H9 (cell line): ENCODE measurements around the gene MIER1. TPM values are rescaled to one million over a fixed set of nuclear protein-coding genes. Genes with fewer than 3 reads are reported as not detected.
A peak's percentile ranks its signal among the peaks of the same experiment; 100 is the strongest.

Experiments
- DNase-seq: peaks from one replicate; pipeline ENCODE4 v3.0.0-alpha.2; 2017
- H2AFZ ChIP-seq: one replicate; pipeline ENCODE4 v1.6.1; 2013; ENCODE audit warnings: mild to moderate bottlenecking, low read length, control low read depth, moderate library complexity
- H2AK5ac ChIP-seq: 2 replicates; pipeline ENCODE4 v1.6.1; 2013; ENCODE audit warnings: low read length, control low read depth, mixed read lengths; ENCODE audit not compliant: insufficient read length
- H2BK120ac ChIP-seq: one replicate; pipeline ENCODE4 v1.6.1; 2013; ENCODE audit warnings: low read depth, mild to moderate bottlenecking, low read length, control low read depth, inconsistent platforms; ENCODE audit not compliant: poor library complexity, severe bottlenecking
- H2BK12ac ChIP-seq: 2 replicates; pipeline ENCODE4 v1.6.1; 2013; ENCODE audit warnings: low read length, control low read depth, mixed read lengths, low read depth; ENCODE audit not compliant: insufficient read length
- H2BK15ac ChIP-seq: 2 replicates; pipeline ENCODE4 v1.6.1; 2013; ENCODE audit warnings: low read depth, low read length, control low read depth
- H2BK20ac ChIP-seq: one replicate; pipeline ENCODE4 v1.6.1; 2013; ENCODE audit warnings: low read depth, mild to moderate bottlenecking, low read length, control low read depth, inconsistent platforms; ENCODE audit not compliant: poor library complexity, severe bottlenecking
- H2BK5ac ChIP-seq: 2 replicates; pipeline ENCODE4 v1.6.1; 2013; ENCODE audit warnings: low read length, control low read depth, mixed read lengths; ENCODE audit not compliant: insufficient read length
- H3K14ac ChIP-seq: 2 replicates; pipeline ENCODE4 v1.6.1; 2013; ENCODE audit warnings: low read length, control low read depth; ENCODE audit not compliant: insufficient read depth
- H3K18ac ChIP-seq: 2 replicates; pipeline ENCODE4 v1.6.1; 2013; ENCODE audit warnings: low read depth, mild to moderate bottlenecking, mixed read lengths, low read length, control low read depth; ENCODE audit not compliant: insufficient read length
- H3K23ac ChIP-seq: 2 replicates; pipeline ENCODE4 v1.6.1; 2013; ENCODE audit warnings: low read length, control low read depth, mixed read lengths, low read depth; ENCODE audit not compliant: insufficient read length
- H3K23me2 ChIP-seq: 2 replicates; pipeline ENCODE4 v1.6.1; 2013; ENCODE audit warnings: low read depth, mild to moderate bottlenecking, mixed read lengths, low read length, control low read depth; ENCODE audit not compliant: insufficient read length, poor library complexity, severe bottlenecking
- H3K27ac ChIP-seq: 2 replicates; pipeline ENCODE4 v1.5.1; 2013; ENCODE audit warnings: low read length, control low read depth, mixed read lengths, low read depth; ENCODE audit not compliant: insufficient read length
- H3K27me3 ChIP-seq: 2 replicates; pipeline ENCODE4 v1.6.1; 2013; ENCODE audit warnings: low read length, control low read depth, inconsistent platforms; ENCODE audit not compliant: insufficient read depth
- H3K4ac ChIP-seq: 2 replicates; pipeline ENCODE4 v1.6.1; 2013; ENCODE audit warnings: low read depth, mild to moderate bottlenecking, control low read depth, inconsistent platforms, low read length, moderate library complexity
- H3K4me1 ChIP-seq: 2 replicates; pipeline ENCODE4 v1.6.1; 2013; ENCODE audit warnings: low read length, control low read depth, inconsistent platforms; ENCODE audit not compliant: insufficient read depth
- H3K4me2 ChIP-seq: 2 replicates; pipeline ENCODE4 v1.6.1; 2013; ENCODE audit warnings: low read length, control low read depth, mixed read lengths; ENCODE audit not compliant: insufficient read length, insufficient read depth
- H3K56ac ChIP-seq: 2 replicates; pipeline ENCODE4 v1.6.1; 2013; ENCODE audit warnings: low read depth, mild to moderate bottlenecking, mixed read lengths, low read length, control low read depth; ENCODE audit not compliant: insufficient read length
- H3K79me1 ChIP-seq: 2 replicates; pipeline ENCODE4 v1.6.1; 2013; ENCODE audit warnings: low read depth, mild to moderate bottlenecking, moderate library complexity, low read length, control low read depth, inconsistent platforms; ENCODE audit not compliant: insufficient read depth, poor library complexity, severe bottlenecking
- H3K79me2 ChIP-seq: 2 replicates; pipeline ENCODE4 v1.6.1; 2013; ENCODE audit warnings: low read length, control low read depth, inconsistent platforms; ENCODE audit not compliant: insufficient read depth
- H3K9ac ChIP-seq: 2 replicates; pipeline ENCODE4 v1.6.1; 2013; ENCODE audit warnings: low read length, control low read depth, mixed read lengths; ENCODE audit not compliant: insufficient read length; ENCODE audit errors: extremely low read depth
- H3K9me3 ChIP-seq: one replicate; pipeline ENCODE4 v1.6.1; 2013; ENCODE audit warnings: low read depth, low read length, inconsistent platforms; ENCODE audit not compliant: control insufficient read depth
- H3T11ph ChIP-seq: one replicate; pipeline ENCODE4 v1.6.1; 2013; ENCODE audit warnings: mild to moderate bottlenecking, low read length, control low read depth, inconsistent platforms
- H4K20me1 ChIP-seq: one replicate; pipeline ENCODE4 v1.6.1; 2013; ENCODE audit not compliant: control insufficient read depth, insufficient read length, insufficient read depth
- H4K5ac ChIP-seq: 2 replicates; pipeline ENCODE4 v1.6.1; 2013; ENCODE audit warnings: low read depth, mild to moderate bottlenecking, mixed read lengths, low read length, control low read depth; ENCODE audit not compliant: insufficient read length
- H4K8ac ChIP-seq: replicated peaks from 2 replicates; pipeline ENCODE4 v1.6.1; 2013; ENCODE audit warnings: low read length, control low read depth, mixed read lengths, low read depth; ENCODE audit not compliant: insufficient read length
- H4K91ac ChIP-seq: 2 replicates; pipeline ENCODE4 v1.6.1; 2013; ENCODE audit warnings: low read depth, mild to moderate bottlenecking, moderate library complexity, mixed read lengths, low read length, control low read depth; ENCODE audit not compliant: insufficient read length
- H3K27ac Mint-ChIP-seq, 3 experiments: 2 replicates in 2 of 3; 3 replicates in 1 of 3; pipeline ENCODE4 v1.8.0; 2020 to 2021; ENCODE audit warnings: mixed read lengths in 3 of 3, mild to moderate bottlenecking in 1 of 3, moderate library complexity in 1 of 3
- H3K27me3 Mint-ChIP-seq: 2 replicates; pipeline ENCODE4 v1.8.0; 2021; ENCODE audit warnings: low read depth, mild to moderate bottlenecking, moderate library complexity, mixed read lengths
- H3K36me3 Mint-ChIP-seq, 3 experiments: 2 replicates in 2 of 3; 3 replicates in 1 of 3; pipeline ENCODE4 v1.8.0; 2020 to 2021; ENCODE audit warnings: low read depth in 3 of 3, mixed read lengths in 3 of 3; ENCODE audit not compliant: insufficient read depth in 1 of 3
- H3K4me1 Mint-ChIP-seq, 2 experiments: 2 replicates each; pipeline ENCODE4 v1.8.0; 2020; ENCODE audit warnings: mixed read lengths in 2 of 2
- H3K4me3 Mint-ChIP-seq, 2 experiments: 2 replicates in 1 of 2; 3 replicates in 1 of 2; pipeline ENCODE4 v1.8.0; 2020 to 2021; ENCODE audit warnings: mild to moderate bottlenecking in 2 of 2, mixed read lengths in 2 of 2, moderate library complexity in 1 of 2
- H3K9me3 Mint-ChIP-seq, 2 experiments: 2 replicates in 1 of 2; 3 replicates in 1 of 2; pipeline ENCODE4 v1.8.0; 2020; ENCODE audit warnings: mild to moderate bottlenecking in 2 of 2, mixed read lengths in 2 of 2, moderate library complexity in 1 of 2
- WGBS: extraction: QIAGEN DNeasy Blood & Tissue Kit; methylation state at CpG from one replicate; pipeline ENCODE4 v1.1.7; 2013; ENCODE audit warnings: missing lambda C conversion rate, low lambda C conversion rate, mixed read lengths; ENCODE audit not compliant: insufficient read length; ENCODE audit errors: extremely low coverage; 5-methylcytosine and 5-hydroxymethylcytosine counted together
- total RNA-seq: library from RNA; stranded (reverse); gene quantifications from 2 replicates; pipeline ENCODE4 v1.2.1, GENCODE V29; 2021
- TF ChIP-seq, protein P1 (sequence below): fragments of 200-600 bp; sonication (generic); conservative IDR thresholded peaks from 3 replicates; pipeline ENCODE4 v1.8.0; 2021; ENCODE audit warnings: antibody characterized with exemption, mild to moderate bottlenecking

Gene MIER1
- total RNA-seq, 1 experiment from 2014 or later, result 28.5 TPM

DNA sequence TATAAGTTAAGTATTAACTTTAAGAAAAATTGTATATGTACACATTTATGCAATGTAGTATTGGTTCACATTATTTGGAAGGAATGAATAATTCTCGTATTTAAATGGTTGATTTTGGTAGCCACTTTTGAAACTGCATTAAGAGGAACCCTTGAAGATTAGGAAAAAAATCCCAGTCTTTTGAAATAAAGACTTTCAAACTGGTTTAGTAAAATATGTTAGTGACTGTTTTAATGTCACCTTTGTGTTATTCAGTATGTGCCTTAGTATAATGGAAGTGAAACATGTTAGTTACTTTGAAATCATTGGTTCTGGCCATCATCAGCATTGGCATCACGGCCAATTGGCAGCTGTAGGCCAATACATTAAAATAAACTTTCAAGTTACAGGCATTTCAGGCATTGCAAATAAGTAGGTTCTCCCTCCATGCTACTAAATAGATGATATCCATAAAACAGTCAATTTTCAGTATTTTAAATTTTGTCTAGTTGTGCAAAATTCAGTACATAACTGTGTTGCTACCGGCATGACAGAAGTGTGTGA lies 4.4 kb downstream of the MIER1 start:
- Mint-ChIP-seq H3K27me3 (no peaks in the 10 kb centered on the region), H3K4me3 (peak overlapping the region; percentile 87), H3K9me3 (no peaks in the 10 kb centered on the region), H3K27ac (no peak overlapping the region), H3K36me3 (no peaks in the 10 kb centered on the region; a peak in 1 of 7 replicates), H3K4me1 (peaks cover 37 to 39% of the 10 kb centered on the region in 2 experiments)
- no peaks in the 10 kb centered on the region for H3K79me1 ChIP-seq
- no CpG with 5 or more reads among the region's 3 CpGs for WGBS
- H3K23me2 ChIP-seq, result peaks cover 15% of the 10 kb centered on the region
- H3K4me2 ChIP-seq, result peak overlapping the region; percentile 58
- no peak overlapping the region for H2BK5ac ChIP-seq
- no peak overlapping the region for H2AK5ac ChIP-seq
- no peak overlapping the region for H3K4ac ChIP-seq
- no peaks in the 10 kb centered on the region for H3K9me3 ChIP-seq
- H3K14ac ChIP-seq, result no peak overlapping the region
- no peak overlapping the region for H3K23ac ChIP-seq
- peaks cover 14% of the 10 kb centered on the region; the same call in 1 of the 2 replicates for H3K79me2 ChIP-seq
- H2AFZ ChIP-seq, result no peak overlapping the region
- no peak overlapping the region for H3K9ac ChIP-seq
- no peak overlapping the region for H4K5ac ChIP-seq
- H3K56ac ChIP-seq, result no peak overlapping the region
- H4K91ac ChIP-seq, result no peak overlapping the region
- no peak overlapping the region for H2BK12ac ChIP-seq
- no peak overlapping the region for H2BK20ac ChIP-seq
- H2BK120ac ChIP-seq, result no peak overlapping the region
- no peak overlapping the region for H3K18ac ChIP-seq
- no peaks in the 10 kb centered on the region for H4K20me1 ChIP-seq
- H2BK15ac ChIP-seq, result no peak overlapping the region
- H4K8ac ChIP-seq, result no peak overlapping the region
- TF ChIP-seq, protein P1, sequence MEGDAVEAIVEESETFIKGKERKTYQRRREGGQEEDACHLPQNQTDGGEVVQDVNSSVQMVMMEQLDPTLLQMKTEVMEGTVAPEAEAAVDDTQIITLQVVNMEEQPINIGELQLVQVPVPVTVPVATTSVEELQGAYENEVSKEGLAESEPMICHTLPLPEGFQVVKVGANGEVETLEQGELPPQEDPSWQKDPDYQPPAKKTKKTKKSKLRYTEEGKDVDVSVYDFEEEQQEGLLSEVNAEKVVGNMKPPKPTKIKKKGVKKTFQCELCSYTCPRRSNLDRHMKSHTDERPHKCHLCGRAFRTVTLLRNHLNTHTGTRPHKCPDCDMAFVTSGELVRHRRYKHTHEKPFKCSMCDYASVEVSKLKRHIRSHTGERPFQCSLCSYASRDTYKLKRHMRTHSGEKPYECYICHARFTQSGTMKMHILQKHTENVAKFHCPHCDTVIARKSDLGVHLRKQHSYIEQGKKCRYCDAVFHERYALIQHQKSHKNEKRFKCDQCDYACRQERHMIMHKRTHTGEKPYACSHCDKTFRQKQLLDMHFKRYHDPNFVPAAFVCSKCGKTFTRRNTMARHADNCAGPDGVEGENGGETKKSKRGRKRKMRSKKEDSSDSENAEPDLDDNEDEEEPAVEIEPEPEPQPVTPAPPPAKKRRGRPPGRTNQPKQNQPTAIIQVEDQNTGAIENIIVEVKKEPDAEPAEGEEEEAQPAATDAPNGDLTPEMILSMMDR, result no peak
- no peaks in the 10 kb centered on the region for H3K4me1 ChIP-seq
- DNase-seq, result no peak
- no peak overlapping the region for H3T11ph ChIP-seq
- no peaks in the 10 kb centered on the region for H3K27me3 ChIP-seq
- H3K27ac ChIP-seq, result no peak overlapping the region
